ENCODE results near the gene PLCH1. TPM values are rescaled to one million over a fixed set of nuclear protein-coding genes. Genes with fewer than 3 reads are reported as not detected.

Gene PLCH1
- total and polyA plus RNA-seq, 4 donors = 0.03 to 1.0 (median 0.22) TPM

GRCh38 chr3:155330370-155330769, 414.5 kb downstream of the PLCH1 start (continued):
- no peak for TF ChIP-seq CTCF (IDR thresholded peaks at IDR 0.05; ENCODE audit: low read depth, low read length, missing input control)
- no peak for TF ChIP-seq FOXA1 (IDR thresholded peaks at IDR 0.05)

GRCh38 chr3:155329513-155330048, 415.3 kb downstream of the PLCH1 start:
- no peak overlapping the region for H3K9ac ChIP-seq (ENCODE audit: low read depth in 1 of 2, low read length in 2 of 2)
- WGBS = 89% methylated on average over 6 of the region's 6 CpGs
- H3K9me3 ChIP-seq (ENCODE audit: control insufficient read depth in 4 of 4, low read length in 3 of 4) = no peaks in the 10 kb centered on the region
- no peaks in the 10 kb centered on the region for H3K27me3 ChIP-seq (ENCODE audit: control insufficient read depth in 4 of 4, insufficient read depth in 4 of 4, low read length in 3 of 4)
- TF ChIP-seq FOXA2 (IDR thresholded peaks at IDR 0.05) (no peak), FOXA1 (IDR thresholded peaks at IDR 0.05) (no peak), JUND (IDR thresholded peaks at IDR 0.05) (no peak), RAD21 (IDR thresholded peaks at IDR 0.05) (no peak), EGR1 (IDR thresholded peaks at IDR 0.05; ENCODE audit: low read depth in 2 of 2) (no peak), REST (IDR thresholded peaks at IDR 0.05) (no peak), HNF4A (conservative IDR thresholded peaks at IDR 0.05) (no peak), GABPA (IDR thresholded peaks at IDR 0.05 in 1 of 2, conservative IDR thresholded peaks at IDR 0.05 in 1 of 2) (no peak), ZBTB33 (IDR thresholded peaks at IDR 0.05) (no peak), RXRA (IDR thresholded peaks at IDR 0.05) (no peak), CTCF (IDR thresholded peaks at IDR 0.05; ENCODE audit: low read depth, low read length, missing input control) (no peak)
- H3K4me1 ChIP-seq (ENCODE audit: control insufficient read depth in 4 of 4, insufficient read depth in 4 of 4, low read length in 3 of 4) = no peaks in the 10 kb centered on the region
- no peak for DNase-seq (ENCODE audit: low spot score)
- no peaks in the 10 kb centered on the region for H3K36me3 ChIP-seq (ENCODE audit: control insufficient read depth in 4 of 4, insufficient read depth in 3 of 4, low read depth in 1 of 4, low read length in 3 of 4)
- H3K4me3 ChIP-seq (ENCODE audit: low read depth in 1 of 3, low read length in 3 of 3) = no peak overlapping the region
- H3K27ac ChIP-seq (ENCODE audit: low read depth in 1 of 2, low read length in 2 of 2) = no peak overlapping the region
